B cell (primary cell): ENCODE data around the gene AGGF1. TPM values are rescaled to one million over a fixed set of nuclear protein-coding genes. Genes with fewer than 3 reads are reported as not detected.
A peak's percentile ranks its signal among the peaks of the same experiment; 100 is the strongest.

Source experiments
- ATAC-seq: fragments of 200-7000 bp; cut with Tn5 transposase; one replicate; pipeline ENCODE4 v1.10.0; 2021; ENCODE audit warnings: low read depth, mild to moderate bottlenecking, moderate number of reproducible peaks, moderate library complexity
- CTCF ChIA-PET: fragments of 350-600 bp; sonication (Branson Sonifier 250); formaldehyde crosslinking; loops from one replicate; lab custom pipeline; 2021; ENCODE audit warnings: antibody characterized with exemption, inconsistent platforms; lab: Charles Lee
- POLR2A ChIA-PET: fragments of 350-600 bp; sonication (Branson Sonifier 250); formaldehyde crosslinking; loops from one replicate; lab custom pipeline; 2021; ENCODE audit warnings: antibody characterized with exemption; lab: Charles Lee
- DNase-seq: peaks from one replicate; pipeline ENCODE4 v3.0.0; 2013
- H2AFZ ChIP-seq: 2 replicates; pipeline ENCODE4 v1.6.1; 2012; ENCODE audit warnings: mild to moderate bottlenecking, low read depth, low read length; ENCODE audit not compliant: insufficient read depth, poor library complexity, severe bottlenecking
- H3K27ac ChIP-seq, 2 donors: 1 replicate in 1 of 2; 2 replicates in 1 of 2; pipeline ENCODE4 v1.5.1; 2012 to 2013; ENCODE audit warnings: low read length in 2 of 2, mild to moderate bottlenecking in 2 of 2, moderate library complexity in 1 of 2
- H3K27me3 ChIP-seq, 4 experiments: fragments of 200-600 bp in 1 of 4; sonication (generic) in 1 of 4; replicated peaks in 1 of 4; 1 replicate in 2 of 4; 2 replicates in 2 of 4; pipeline versions ENCODE4 v1.6.1 to v1.7.0; 2013 to 2016; ENCODE audit warnings: low read length in 3 of 4, mild to moderate bottlenecking in 2 of 4, mixed read lengths in 1 of 4, moderate library complexity in 1 of 4; ENCODE audit not compliant: insufficient read depth in 4 of 4, control insufficient read depth in 3 of 4; ENCODE audit errors: control extremely low read depth in 1 of 4
- H3K36me3 ChIP-seq, 2 experiments: replicated peaks in 1 of 2; 1 replicate in 1 of 2; 2 replicates in 1 of 2; pipeline versions ENCODE4 v1.6.1 to v1.7.1; 2013; ENCODE audit warnings: low read length in 1 of 2; ENCODE audit not compliant: insufficient read depth in 2 of 2, control insufficient read depth in 1 of 2; ENCODE audit errors: control extremely low read depth in 1 of 2, extremely low read depth in 1 of 2
- H3K4me1 ChIP-seq, 2 donors: fragments of 200-600 bp in 1 of 2; sonication (generic) in 1 of 2; 1 replicate in 1 of 2; 2 replicates in 1 of 2; pipeline versions ENCODE4 v1.5.1 to v1.6.1; 2013 to 2017; ENCODE audit warnings: low read length in 2 of 2; ENCODE audit not compliant: control insufficient read depth in 2 of 2, insufficient read depth in 2 of 2
- H3K4me2 ChIP-seq: replicated peaks from 2 replicates; pipeline ENCODE3; 2012; ENCODE audit warnings: mild to moderate bottlenecking, low read depth, low read length; ENCODE audit not compliant: poor library complexity, severe bottlenecking
- H3K4me3 ChIP-seq, 5 experiments: fragments of 200-600 bp in 1 of 5; sonication (generic) in 1 of 5; 1 replicate in 3 of 5; 2 replicates in 2 of 5; pipeline versions ENCODE4 v1.5.1 to v1.7.0; 2011 to 2016; ENCODE audit warnings: low read length in 4 of 5, mild to moderate bottlenecking in 4 of 5, low read depth in 2 of 5, control low read depth in 1 of 5, moderate library complexity in 1 of 5; ENCODE audit not compliant: insufficient read depth in 1 of 5; ENCODE audit errors: control extremely low read depth in 1 of 5, extremely low read depth in 1 of 5
- H3K79me2 ChIP-seq: fragments of 200-600 bp; sonication (generic); one replicate; pipeline ENCODE4 v1.6.0; 2016; ENCODE audit warnings: low read length; ENCODE audit not compliant: control insufficient read depth, insufficient read depth
- H3K9ac ChIP-seq: fragments of 200-600 bp; sonication (generic); 2 replicates; pipeline ENCODE4 v1.6.1; 2017; ENCODE audit warnings: mild to moderate bottlenecking, low read length, moderate library complexity
- H3K9me3 ChIP-seq, 3 donors: one replicate each; pipeline versions ENCODE4 v1.6.1 to v1.7.1; 2013; ENCODE audit warnings: low read length in 2 of 3; ENCODE audit not compliant: control insufficient read depth in 2 of 3, insufficient read depth in 1 of 3; ENCODE audit errors: control extremely low read depth in 1 of 3
- H4K20me1 ChIP-seq: 2 replicates; pipeline ENCODE4 v1.6.0; 2012; ENCODE audit warnings: mild to moderate bottlenecking, low read length; ENCODE audit not compliant: insufficient read depth, control insufficient read depth, poor library complexity, severe bottlenecking
- H3K27ac Mint-ChIP-seq: one replicate; pipeline ENCODE4 v1.8.0; 2021; ENCODE audit warnings: mixed read lengths
- H3K27me3 Mint-ChIP-seq: one replicate; pipeline ENCODE4 v1.8.0; 2021; ENCODE audit warnings: mixed read lengths
- H3K4me1 Mint-ChIP-seq: one replicate; pipeline ENCODE4 v1.8.0; 2021; ENCODE audit warnings: mixed read lengths
- H3K4me3 Mint-ChIP-seq: one replicate; pipeline ENCODE4 v1.8.0; 2021; ENCODE audit warnings: mixed read lengths
- H3K9me3 Mint-ChIP-seq: one replicate; pipeline ENCODE4 v1.8.0; 2022; ENCODE audit warnings: mixed read lengths; ENCODE audit not compliant: insufficient read depth
- EZH2 ChIP-seq: IDR thresholded peaks from 2 replicates; pipeline ENCODE4 v1.6.1; 2012; ENCODE audit warnings: borderline replicate concordance, low read depth, mild to moderate bottlenecking, moderate library complexity, low read length; ENCODE audit not compliant: insufficient read depth, poor library complexity, severe bottlenecking
- WGBS: methylation state at CpG from one replicate; pipeline ENCODE4 v1.1.5; 2013; ENCODE audit warnings: missing lambda C conversion rate; ENCODE audit not compliant: insufficient coverage; 5-methylcytosine and 5-hydroxymethylcytosine counted together
- intact Hi-C: fragments of 100-400 bp; cut with micrococcal nuclease; formaldehyde crosslinking; loops from one replicate; pipeline ENCODE4 v1.10.0; 2022
- polyA plus RNA-seq: library from polyadenylated mRNA; depleted of rRNA; stranded (reverse); fragments of >200 nt; gene quantifications from 2 replicates; pipeline ENCODE4 v1.2.3, GENCODE V29; 2012
- total RNA-seq, 2 donors: library from RNA; stranded (reverse); fragments of 120-200 nt in 1 of 2; gene quantifications; 1 replicate in 1 of 2; 2 replicates in 1 of 2; pipeline versions ENCODE4 v1.2.3 to v1.2.4, GENCODE V29; 2013 to 2022
- TF ChIP-seq, protein P1 (sequence below): fragments of 200-600 bp; IDR thresholded peaks from one replicate; pipeline ENCODE4 v1.8.0; 2022; ENCODE audit warnings: antibody characterized with exemption, mild to moderate bottlenecking

The AGGF1 gene
- total and polyA plus RNA-seq, 2 donors (not counting 1 experiment from before 2014, with no cell fraction given), result 9.3 to 25.6 TPM

DNA sequence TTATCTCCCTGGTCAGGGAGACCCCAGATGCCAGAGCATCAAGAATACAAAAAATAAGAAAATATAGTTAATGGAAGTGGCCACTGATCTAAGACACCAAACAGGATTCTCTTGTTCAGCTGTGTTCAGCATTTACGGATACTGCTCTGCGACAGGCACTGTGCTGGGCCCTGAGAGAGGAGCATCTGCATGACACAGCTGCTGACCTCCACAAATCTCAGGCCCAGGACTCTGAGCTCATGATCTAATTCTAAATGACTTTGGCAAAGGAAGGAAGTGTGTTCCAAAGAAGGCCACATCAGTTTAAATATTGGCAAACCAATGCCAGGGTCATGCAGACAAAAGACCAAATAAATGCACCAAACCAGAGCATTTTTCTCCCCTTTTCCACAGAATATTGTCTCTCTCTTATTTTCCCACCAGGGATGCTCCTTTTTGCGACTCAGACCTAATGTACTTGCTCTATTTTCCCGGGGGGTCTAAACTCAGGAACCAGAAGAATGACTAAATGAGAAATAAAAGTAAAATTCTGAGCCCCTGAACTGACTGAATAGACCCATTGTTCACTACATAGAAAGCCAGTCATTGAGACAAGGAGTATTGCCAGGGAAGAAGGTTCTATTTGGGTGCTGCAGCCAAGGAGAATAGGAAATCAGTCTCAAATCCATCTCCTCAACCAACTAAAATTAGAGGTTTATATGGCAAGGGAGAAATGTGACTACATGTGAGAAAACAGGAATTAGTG lies 1.4 kb upstream of the AGGF1 start:
- 96% methylated on average over 2 of the region's 4 CpGs for WGBS
- peak overlapping the region; percentile 96 for H3K4me3 Mint-ChIP-seq
- H2AFZ ChIP-seq, result peak overlapping the region; percentile 98

More for the DNA sequence above, 1.4 kb upstream of the AGGF1 start:
- H3K4me1 Mint-ChIP-seq, result peaks cover 31% of the 10 kb centered on the region
- no peak overlapping the region for H3K27ac ChIP-seq
- peaks cover 0 to 15% (median 4%) of the 10 kb centered on the region in 3 donors for H3K9me3 ChIP-seq
- peaks cover 10% of the 10 kb centered on the region for H3K27me3 Mint-ChIP-seq
- intact Hi-C loops, result no loop called here
- no peak overlapping the region for H3K4me3 ChIP-seq
- ATAC-seq (no peak), DNase-seq (no peak)
- peaks cover 9% of the 10 kb centered on the region for H4K20me1 ChIP-seq
- H3K27ac Mint-ChIP-seq, result no peak overlapping the region
- ChIA-PET POLR2A (no interaction called here), CTCF (no interaction called here)
- H3K4me1 ChIP-seq, result peaks cover 16 to 19% of the 10 kb centered on the region in 2 donors
- no peaks in the 10 kb centered on the region for H3K36me3 ChIP-seq
- H3K9ac ChIP-seq, result no peak overlapping the region
- H3K9me3 Mint-ChIP-seq, result peaks cover 12% of the 10 kb centered on the region
- peaks cover 0 to 6% (median 0%) of the 10 kb centered on the region in 4 experiments for H3K27me3 ChIP-seq
- TF ChIP-seq, protein P1, sequence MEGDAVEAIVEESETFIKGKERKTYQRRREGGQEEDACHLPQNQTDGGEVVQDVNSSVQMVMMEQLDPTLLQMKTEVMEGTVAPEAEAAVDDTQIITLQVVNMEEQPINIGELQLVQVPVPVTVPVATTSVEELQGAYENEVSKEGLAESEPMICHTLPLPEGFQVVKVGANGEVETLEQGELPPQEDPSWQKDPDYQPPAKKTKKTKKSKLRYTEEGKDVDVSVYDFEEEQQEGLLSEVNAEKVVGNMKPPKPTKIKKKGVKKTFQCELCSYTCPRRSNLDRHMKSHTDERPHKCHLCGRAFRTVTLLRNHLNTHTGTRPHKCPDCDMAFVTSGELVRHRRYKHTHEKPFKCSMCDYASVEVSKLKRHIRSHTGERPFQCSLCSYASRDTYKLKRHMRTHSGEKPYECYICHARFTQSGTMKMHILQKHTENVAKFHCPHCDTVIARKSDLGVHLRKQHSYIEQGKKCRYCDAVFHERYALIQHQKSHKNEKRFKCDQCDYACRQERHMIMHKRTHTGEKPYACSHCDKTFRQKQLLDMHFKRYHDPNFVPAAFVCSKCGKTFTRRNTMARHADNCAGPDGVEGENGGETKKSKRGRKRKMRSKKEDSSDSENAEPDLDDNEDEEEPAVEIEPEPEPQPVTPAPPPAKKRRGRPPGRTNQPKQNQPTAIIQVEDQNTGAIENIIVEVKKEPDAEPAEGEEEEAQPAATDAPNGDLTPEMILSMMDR, result no peak
- no peak for TF ChIP-seq EZH2
- peaks cover 32% of the 10 kb centered on the region for H3K79me2 ChIP-seq
- no peak overlapping the region for H3K4me2 ChIP-seq
